Astrocyte of the spinal cord (primary cell): Measurements from ENCODE around the gene VEZF1.

ENCODE experiments used
- DNase-seq: peaks from one replicate; pipeline ENCODE4 v3.0.0; 2011; ENCODE audit warnings: low read depth, low spot score
- H3K4me3 ChIP-seq: 2 replicates; pipeline ENCODE4 v1.5.1; 2011; ENCODE audit warnings: low read depth, mild to moderate bottlenecking, low read length, moderate library complexity
- CTCF ChIP-seq: IDR thresholded peaks from 2 replicates; pipeline ENCODE4 v1.5.1; 2012; ENCODE audit warnings: low read depth, mild to moderate bottlenecking, low read length, inconsistent platforms
- in situ Hi-C: cut with HindIII; loops from 2 replicates; pipeline ENCODE4 v1.10.0; 2017; ENCODE audit warnings: low sequenced_read_pairs

The VEZF1 gene

GRCh38 chr17:57987581-57988300 is at the start of gene VEZF1:
Gene VEZF1 (minus strand): TSS chr17:57988254. CDS start chr17:57988111, 143 bp downstream.
- in situ Hi-C loops = no loop called here
- DNase-seq = peak; percentile 80
- peak within 1 kb of the TSS; percentile 84 for H3K4me3 ChIP-seq
- no peak for TF ChIP-seq CTCF

- no peak for DNase-seq
- TF ChIP-seq CTCF = no peak
- in situ Hi-C loops = no loop called here
- no peak overlapping the region for H3K4me3 ChIP-seq
Measured at GRCh38 chr17:58032691-58033415, 44.8 kb upstream of the VEZF1 start.

- no peak for TF ChIP-seq CTCF
- no peak for DNase-seq
- in situ Hi-C loops = no loop called here
- H3K4me3 ChIP-seq = no peak overlapping the region
Measured at GRCh38 chr17:58028578-58028977, 40.5 kb upstream of the VEZF1 start.

- DNase-seq = no peak
- TF ChIP-seq CTCF = no peak
- in situ Hi-C loops = no loop called here
- no peak overlapping the region for H3K4me3 ChIP-seq
Measured at GRCh38 chr17:58020401-58020800, 32.3 kb upstream of the VEZF1 start.

GRCh38 chr17:58019521-58019920 is 31.5 kb upstream of the VEZF1 start:
- in situ Hi-C loops = no loop called here
- H3K4me3 ChIP-seq = no peak overlapping the region
- no peak for TF ChIP-seq CTCF
- DNase-seq = no peak

- no peak for DNase-seq
- no peak for TF ChIP-seq CTCF
- no peak overlapping the region for H3K4me3 ChIP-seq
- in situ Hi-C loops = no loop called here
Measured at GRCh38 chr17:58019039-58019438, 31.0 kb upstream of the VEZF1 start.
